Activated T-helper 1 cell treated with anti-CD3 and anti-CD28 coated beads, Interleukin-2, amount 50 U/mL, for 16 hours (primary cell): ENCODE data around the gene DDOST.
"Not testable (repeated sequence)": the region's sequence is repeated elsewhere in the genome, so short reads cannot be mapped to it uniquely, and the experiment has no call there.

Source experiments
- DNase-seq, 2 donors: peaks; one replicate each; pipeline ENCODE4 v3.0.0-alpha.2; 2020; ENCODE audit warnings: low read depth in 1 of 2, low spot score in 1 of 2

The DDOST gene

DNA sequence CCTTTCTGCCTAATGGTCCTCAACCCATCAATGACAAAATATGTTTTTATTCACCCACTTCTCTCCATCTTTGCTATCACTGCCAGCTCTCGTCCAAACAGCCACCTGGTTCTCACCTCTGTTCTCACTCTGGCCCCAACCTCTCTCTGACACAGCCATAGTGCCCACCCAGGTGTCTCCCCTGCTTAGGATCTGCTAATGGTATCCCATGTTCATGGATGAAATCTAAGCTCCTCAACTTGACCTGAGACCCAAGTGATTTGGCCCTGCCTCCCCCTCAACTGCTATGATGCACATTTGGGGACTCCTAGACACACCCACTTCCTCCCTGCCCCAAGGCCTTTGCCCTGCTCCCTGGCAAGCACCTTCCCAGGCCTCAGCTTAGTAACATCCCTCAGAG, 30.7 kb upstream of the DDOST start:
- no peak for DNase-seq

DNA sequence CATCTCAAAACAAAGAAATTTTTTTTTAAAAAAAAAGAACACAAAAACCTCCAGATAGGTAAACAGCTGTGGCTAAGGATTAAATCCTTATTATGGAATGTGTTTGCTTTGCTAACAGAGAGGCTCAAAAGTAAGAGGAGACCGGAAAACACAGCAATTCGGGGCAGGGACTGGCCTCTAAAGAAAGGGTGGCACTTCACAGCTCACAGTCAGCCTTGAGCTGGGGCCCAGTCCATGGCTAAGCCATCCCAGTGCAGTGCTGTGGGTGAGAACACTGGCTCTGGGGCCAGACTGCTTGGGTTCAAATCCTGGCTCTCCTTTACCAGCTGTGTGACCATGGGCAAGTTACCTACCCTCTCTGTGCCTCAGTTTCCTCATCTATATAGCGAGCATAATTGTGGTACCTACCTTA, 28.5 kb upstream of the DDOST start:
- no peak for DNase-seq

DNA sequence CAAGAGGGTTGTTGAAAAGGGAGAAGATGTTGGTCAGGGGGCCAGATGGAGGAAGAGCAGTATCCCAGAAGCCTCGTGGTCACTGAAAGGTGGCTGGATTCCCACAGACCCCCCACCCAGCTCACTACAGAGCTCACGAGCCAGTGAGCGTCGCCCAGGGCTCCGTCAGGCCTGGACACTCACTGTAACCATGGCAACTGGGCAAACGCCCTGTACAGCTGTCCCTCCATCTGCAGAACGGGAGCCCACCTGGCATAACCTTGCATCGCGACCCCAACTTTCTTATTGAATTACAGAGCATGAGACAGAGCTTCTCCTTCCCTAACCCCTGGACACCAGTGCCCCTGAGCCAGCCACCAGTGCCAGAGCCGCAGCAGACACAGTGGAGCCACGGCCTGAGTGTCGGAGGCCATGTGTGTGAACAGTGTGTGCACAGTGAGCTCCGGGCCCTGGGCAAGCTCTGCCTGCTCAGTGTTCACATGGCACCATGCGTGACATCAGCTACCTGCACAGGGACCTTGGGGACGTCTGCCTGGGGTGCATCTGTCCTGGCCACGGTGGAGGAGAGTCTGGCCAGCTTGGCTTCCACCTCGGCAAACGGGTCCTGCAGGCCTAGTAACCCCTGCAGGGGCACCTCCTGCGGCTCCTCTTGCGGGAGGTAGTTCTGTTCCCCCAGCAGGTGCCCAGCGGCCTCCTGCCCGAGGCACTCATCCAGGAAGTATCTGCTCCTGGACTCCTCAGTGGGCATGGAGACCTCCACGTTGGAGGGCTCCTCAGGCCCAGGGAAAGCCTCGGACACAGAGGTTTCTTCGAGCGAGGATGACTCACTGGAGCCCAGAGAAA, 25.9 kb upstream of the DDOST start:
- no peak for DNase-seq

DNA sequence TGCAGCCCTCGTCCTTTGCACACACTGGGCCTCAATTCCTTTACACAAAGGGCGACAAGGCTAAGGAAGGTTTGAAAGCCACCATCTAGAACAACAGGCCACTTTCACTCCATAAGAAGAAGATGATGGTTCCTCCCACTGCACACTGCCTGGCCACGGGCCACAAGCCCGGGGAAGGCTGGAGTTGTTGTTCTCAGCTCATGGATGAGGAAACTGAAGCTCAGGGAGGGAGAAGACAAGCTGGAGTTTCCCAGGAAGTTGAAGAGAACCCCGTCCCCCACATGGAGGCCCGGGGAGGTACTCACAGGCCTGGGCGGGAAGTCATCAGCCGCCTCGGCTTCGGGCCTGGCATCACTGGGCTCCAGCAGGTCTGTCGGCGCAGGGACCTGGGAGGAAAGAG, 24.6 kb upstream of the DDOST start:
- DNase-seq, result no peak

DNA sequence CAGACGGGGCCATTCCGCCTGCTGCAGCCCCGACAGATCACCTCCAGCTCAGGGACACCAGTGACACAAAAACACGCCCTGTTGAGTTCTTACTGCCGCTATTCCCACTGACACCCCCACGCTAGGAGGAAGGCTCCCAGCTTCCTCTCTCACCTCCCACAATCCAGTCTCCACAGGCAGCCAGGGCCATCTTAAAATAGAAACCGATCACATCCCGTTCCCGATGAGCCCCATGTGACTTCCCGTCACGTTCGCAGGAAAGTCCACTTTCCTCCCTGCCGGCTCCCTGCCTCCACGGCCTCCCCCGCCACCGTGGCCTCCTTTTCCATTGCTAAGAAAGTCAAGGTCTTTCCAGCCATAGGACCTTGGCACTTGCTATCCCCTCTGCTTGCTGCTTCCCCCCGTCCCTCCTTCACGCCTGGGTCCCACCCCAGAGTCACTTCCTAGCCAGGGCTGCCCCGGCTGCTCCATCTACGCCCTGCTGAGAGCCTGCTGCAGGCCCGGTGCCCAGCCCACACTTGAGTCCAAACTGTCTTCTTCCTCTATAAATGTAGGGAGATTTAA, 24.0 kb upstream of the DDOST start:
- no peak for DNase-seq

DNA sequence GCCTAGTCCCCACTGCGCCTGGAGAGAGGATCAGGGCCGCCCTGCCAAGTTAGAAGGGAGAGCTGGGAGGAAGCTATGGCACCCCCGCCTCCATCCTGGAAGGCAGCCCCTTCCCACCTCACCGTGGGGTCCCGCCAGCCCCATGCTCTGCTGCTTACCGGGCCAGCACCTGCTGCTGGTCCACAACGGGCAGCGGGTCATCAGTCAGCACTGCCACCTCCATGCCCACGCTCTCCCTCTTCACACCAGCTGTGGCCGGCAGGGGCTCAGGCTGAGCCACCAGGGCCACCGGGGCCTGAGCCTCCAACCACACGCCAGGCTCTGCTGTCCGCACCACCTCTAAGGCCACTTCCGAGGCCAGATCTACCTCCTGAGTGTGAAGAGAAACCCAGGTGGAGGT, 23.5 kb upstream of the DDOST start:
- DNase-seq, result no peak

DNA sequence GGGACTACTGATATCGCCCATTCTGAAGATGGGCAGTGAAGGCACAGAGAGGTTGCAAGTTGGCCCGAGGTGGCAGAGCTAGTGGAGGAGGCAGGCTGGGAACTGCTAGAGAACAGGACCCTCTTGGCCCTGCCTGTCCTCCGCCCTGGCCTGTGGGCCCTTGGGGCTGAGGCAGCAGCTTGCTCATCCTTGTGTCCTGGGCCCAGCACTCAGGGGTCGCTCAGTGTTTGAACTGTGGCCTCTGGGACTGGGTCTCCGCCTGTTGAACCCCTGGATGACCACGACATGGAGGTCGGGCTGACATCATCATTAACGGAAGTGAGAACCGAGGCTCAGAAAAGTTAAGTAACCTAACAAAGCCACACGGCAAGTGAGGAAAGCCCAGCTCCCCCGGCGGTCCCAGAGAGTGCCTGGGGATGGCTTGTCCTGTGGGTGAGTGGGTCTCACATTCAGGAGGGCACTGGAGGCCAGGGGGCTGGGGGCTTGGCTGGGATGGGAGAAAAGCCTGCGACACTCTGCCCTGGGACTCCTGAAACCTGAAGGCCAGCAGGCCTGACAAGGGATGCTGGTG, 23.0 kb upstream of the DDOST start:
- DNase-seq, result no peak

DNA sequence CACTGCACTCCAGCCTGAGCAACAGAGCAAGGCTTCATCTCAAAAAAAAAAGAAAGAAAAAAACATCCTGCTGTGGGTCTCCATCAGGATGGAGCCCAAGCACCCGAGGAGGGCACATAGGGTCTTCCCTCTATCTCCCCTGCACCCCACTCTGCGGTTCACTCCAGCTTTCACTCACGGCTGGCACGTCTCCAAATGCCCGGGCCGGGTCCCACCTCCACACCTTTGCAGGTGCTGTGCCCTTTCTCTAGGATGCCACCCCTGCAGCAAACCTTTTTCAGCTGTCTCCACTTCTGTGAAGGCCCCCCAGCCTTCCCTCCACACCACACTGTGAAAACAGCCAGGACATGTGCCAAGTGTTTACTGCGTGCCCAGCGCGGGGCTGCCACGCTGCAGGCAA, 22.4 kb upstream of the DDOST start:
- no peak for DNase-seq

DNA sequence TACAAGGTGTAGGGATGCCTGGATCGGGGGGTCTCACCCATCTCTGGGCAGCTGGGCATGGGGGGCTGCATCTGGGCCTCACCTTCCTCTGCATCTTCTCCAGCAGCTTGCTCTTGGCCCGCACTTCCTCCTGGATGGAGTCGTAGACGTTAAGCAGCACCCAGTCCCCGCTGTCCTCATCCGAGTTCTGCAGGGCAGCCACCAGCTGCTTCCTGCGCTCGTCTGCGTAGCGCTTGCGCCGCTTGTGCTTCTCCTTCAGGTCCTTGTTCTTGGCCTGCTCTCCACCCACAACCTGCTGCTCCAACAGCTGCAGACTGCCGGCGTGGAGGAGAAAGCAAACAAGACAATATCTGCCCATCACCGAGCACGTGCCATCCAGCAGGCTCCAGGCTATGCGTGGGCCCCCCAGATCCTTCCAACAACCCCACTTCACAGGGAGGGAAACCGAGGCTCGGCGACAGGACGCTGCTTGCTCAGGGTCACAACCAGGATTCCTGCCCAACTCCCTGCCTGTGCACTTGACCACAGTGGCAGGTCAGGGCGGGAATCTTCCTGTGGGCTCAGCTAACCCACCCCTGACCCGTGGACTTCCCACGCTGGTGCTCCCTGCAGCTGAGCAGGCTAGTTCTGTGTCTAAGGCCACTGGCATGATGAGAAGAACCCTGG, 21.5 kb upstream of the DDOST start:
- DNase-seq, result no peak

DNA sequence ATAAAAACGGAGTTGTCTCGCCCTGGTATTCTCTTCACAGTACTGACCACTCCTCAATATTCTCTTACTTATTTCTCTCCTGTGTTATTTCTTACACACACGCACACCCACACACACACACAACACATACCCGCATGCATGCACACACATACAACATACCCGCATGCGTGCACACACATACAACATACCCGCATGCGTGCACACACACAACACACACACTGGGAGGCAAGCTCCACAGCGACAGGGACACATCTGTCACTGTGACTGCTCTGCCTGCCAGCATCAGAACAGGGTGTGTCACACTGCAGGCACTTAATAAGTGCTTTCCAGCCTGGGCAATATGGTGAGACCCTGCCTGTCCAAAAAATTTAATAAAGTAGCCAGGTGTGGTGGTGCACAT, 20.8 kb upstream of the DDOST start:
- DNase-seq, result no peak

DNA sequence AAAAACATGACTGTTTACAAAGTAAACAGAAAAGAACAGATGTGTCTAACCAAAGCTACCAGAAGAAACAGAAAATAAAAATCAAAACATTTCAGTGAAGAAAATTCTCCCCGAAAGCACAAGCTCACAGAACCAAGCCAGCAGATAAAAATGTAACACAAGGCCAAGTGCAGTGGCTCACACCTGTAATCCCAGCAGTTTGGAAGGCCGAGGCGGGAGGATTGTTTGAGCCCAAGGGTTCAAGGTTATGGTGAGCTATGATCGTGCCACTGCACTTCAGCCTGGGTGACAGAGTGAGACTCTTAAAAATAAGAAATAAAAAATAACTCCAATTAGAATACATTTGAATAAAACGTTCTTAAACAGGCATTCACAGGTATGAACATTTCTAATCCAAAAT, 19.1 kb upstream of the DDOST start:
- DNase-seq, result no peak

DNA sequence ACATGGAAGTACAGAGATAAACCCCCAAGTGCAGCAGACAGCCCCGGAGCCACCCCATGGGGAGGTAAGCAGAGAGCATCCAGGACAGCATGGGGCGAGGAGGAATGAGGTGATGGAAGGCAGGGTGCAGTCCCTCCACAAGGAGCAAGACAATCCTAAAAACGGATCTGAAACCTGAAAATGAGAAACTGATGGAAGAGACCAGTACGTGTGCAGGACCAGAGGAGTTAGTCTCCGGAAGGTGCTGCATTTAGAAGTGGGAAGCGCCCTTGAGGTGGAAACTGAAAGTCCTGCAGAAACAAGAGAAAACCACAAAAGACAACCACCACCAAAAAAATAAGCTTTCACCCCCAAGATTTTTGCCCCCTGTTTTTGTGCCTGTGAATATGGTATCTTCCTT, 17.4 kb upstream of the DDOST start:
- no peak for DNase-seq

DNA sequence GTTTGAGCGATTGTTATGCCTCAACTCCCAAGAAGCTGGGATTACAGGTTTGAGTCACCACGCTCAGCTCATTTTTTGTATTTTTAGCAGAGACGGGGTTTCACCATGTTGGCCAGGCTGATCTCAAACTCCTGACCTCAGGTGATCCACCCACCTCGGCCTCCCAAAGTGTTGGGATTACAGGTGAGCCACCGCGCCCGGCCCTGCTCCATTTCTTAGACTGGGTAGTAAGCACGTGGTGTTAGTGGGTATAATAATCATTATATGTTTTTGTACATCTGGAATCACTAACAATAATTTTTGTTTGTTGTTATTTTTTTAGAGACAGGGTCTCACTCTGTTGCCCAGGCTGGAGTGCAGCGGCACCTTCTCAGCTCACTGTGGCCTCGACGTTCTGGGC, 12.5 kb upstream of the DDOST start:
- DNase-seq, result not testable (repeated sequence)

DNA sequence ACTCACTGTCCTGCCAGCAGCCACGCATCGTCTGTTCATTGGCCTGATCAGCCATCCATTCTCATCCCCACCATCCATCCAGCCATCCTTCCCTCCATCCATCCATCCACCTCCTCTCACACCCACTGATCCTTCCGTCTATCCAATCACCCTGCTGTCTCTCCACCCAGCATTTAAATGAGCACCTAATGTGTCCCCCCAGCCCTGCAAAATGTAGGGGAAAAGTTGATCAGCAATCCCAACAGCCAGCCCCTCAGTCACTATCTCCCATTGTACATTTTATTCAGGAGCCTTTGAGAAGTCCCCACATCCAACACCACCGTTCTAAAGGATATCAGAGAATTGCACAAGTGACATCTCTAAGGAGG, 11.1 kb upstream of the DDOST start:
- no peak for DNase-seq

DNA sequence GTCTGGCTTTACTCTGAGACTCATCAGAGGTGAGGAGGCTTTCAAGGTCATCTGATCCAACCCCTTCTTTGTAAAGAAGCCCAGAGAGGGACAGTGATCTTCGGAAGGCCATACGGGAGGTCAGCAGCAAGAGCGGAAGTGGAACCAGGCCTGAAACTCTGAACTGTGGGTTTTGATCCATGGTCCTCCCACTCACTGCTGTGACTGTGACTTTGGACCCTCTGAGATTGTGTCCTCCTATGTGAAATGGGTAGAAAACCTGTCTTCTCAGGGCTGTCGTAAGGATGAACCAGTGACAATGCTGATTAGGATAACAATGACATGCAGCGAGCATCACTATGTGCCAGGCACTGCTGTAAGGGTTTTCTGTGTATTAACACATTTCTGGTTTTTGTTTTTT, 9.8 kb upstream of the DDOST start:
- DNase-seq, result no peak

DNA sequence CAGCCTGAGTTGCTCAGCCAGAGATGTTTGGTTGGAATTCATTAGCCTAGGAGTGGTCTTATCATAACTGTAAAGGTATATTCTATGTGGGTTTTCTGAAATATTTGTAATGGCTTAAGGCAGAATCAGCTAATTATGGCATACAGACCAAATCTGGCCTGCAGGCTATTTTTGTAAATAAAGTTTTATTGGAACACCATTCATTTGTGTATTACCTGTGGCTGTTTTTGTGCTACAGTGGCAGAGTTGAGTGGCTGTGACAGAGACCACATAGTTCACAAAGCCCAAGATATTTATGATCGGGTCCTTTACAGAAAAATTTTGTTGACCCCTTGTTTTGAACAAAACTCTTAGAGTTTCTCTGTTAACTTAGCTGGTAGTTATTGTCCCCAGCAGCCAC, 7.4 kb upstream of the DDOST start:
- no peak for DNase-seq

DNA sequence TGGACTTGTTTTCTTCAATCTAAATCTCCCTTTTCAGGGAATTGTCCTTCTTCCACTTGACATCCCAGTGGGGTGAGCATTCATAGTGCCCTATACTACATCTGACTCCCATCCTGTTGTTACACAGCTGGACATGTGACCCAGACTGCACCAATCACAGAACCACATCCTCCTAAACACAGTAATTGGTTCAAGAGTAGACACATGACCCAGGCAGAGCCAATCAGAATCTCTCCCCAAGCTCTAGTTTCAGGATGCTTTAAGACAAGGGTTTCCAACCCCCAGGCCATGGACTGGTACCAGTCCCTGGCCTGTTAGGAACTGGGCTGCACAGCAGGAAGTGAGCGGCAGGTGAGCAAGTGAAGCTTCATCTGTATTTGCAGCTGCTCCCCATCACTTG, 5.6 kb upstream of the DDOST start:
- DNase-seq, result no peak

DNA sequence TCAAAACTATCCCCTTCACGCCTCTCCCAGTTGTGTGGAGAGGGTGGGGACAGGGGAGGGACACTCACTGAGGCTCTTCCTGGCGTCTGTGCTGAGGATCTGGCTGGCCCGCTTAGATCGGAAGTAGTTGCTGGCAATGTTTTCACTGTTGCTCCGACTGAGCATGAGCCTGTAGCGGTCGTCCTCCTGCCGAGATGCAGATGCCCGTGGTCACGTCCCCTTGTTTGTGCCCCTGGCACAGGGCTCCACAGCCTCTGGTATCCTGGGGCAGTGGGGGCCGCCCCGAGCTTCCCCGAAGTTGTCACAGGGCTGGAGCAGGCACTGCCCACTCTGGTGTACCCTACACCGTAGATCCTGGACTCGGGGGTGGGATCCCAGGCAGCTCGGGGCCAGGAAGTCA, 5.0 kb upstream of the DDOST start:
- no peak for DNase-seq

DNA sequence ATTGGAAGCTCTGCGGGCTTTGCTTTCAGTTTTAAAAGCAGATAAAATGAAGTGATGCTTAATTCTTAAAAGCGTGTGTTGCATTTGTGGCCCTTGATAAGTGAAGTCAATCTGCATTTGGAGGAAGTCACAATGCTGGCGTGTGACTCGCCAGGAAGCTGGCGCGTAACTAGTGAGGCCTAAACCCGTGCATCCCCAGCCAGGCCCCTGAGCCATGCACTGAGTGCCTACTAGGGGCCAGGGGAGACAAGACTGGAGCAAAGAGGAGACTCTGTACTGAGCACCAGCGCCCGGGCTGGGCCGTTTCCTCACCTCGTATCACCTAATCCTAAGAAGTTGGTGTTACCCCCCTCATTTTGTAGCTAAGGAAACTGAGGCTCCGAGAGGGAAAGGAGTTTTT, 4.6 kb upstream of the DDOST start:
- DNase-seq, result no peak

DNA sequence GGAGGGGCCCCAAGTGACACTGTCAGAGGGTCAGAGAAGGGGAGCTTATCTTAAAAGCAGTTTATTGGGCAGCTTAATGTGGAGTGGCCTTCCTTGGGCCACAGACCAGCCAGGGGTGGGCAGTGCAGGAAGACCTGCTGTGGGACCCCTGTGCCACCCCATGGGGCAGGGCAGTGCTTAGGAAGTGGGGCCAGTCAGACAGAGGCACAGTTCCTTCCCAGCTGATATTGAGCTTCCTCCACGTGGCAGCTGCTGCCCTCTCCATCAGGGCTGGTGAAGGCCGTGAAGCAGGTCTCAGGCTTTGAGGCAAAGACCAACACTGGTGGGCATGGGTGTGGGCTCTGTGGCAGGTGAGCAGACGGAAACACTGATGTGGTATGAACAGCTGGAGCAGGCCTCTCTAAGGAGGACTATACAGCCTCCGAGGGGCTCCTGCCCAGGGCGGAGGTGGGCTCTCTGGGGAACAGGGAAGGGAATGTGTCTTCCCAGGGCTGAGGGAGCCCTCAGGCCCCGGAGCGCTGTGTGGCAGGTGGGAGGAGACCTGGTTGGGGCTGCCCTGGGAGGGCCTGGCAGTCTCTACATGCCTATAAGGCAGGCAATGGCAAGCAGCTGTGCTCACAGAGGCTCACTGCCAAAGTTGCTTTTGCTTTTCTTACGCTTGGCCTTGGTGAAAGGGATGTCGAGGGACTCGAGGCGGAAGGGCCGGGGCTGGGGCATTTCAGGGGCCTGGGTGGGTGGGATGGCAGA, 3.0 kb upstream of the DDOST start:
- no peak for DNase-seq

DNA sequence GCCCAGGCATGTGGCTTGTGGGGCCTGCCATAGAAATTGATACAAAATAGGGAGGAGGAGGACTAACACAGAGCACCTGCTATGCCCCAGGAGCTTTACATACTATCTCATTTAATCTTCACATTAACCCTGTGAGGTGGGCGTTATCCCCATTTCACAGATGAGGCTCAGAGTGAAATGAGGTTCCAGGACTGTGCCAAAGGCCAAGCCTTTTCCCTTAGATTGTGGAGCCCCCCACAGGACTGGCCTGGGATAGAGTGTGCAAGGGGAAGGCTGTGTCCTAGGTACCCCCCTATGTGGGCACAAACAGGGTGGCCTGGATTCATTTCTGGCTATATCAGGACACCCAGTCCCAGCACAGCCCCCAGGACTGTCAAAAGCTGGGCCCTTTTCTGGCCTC, 2.2 kb upstream of the DDOST start:
- DNase-seq, result no peak

DNA sequence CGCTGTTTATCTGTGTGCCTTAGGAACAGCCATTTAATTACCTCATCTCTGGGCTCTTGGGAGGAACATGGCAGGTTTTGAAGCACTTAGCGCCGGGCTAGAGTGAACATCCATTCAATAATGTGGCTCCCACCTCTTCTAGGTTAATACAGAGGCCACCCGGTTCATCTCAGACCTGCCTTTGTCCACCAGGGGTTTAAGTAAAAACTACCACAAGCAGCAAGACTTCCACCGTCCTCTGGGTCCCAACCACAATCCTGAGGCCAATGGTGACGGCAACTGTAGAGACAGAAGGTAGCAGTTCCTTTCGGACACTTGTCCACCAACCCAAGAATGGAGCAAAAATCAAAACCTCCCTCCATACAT, 924 bp upstream of the DDOST start:
- DNase-seq, result no peak
